GM12878 (cell line): ENCODE data around the gene ACAP2. TPM values are rescaled to one million over a fixed set of nuclear protein-coding genes. Genes with fewer than 3 reads are reported as not detected.

Experiments used
- ATAC-seq: fragments of 200-7000 bp; cut with Tn5 transposase; 3 replicates; pipeline ENCODE4 v1.9.1; 2020; ENCODE audit warnings: mild to moderate bottlenecking, moderate library complexity
- BruUV-seq: library from RNA; stranded (reverse); fragments of 400-500 nt; replicated peaks from 2 replicates; lab custom pipeline; 2021; lab: Mats Ljungman, UMichigan
- CTCF ChIA-PET: fragments of 300-600 bp; sonication (Branson Sonifier 250); formaldehyde crosslinking; extraction: SDS; loops from one replicate; lab custom pipeline; 2021; ENCODE audit warnings: inconsistent platforms; lab: Yijun Ruan, JAX
- POLR2A ChIA-PET: fragments of 350-600 bp; formaldehyde crosslinking; extraction: SDS; loops from one replicate; lab custom pipeline; 2021; ENCODE audit warnings: inconsistent platforms; lab: Charles Lee
- RAD21 ChIA-PET: fragments of 300-600 bp; sonication (Branson Sonifier 250); formaldehyde crosslinking; loops from one replicate; lab custom pipeline; 2023; ENCODE audit warnings: antibody characterized with exemption; ENCODE audit not compliant: unreplicated experiment; lab: Charles Lee
- SMC1A ChIA-PET: fragments of 300-600 bp; sonication (Branson Sonifier 250); formaldehyde crosslinking; loops from one replicate; lab custom pipeline; 2023; ENCODE audit not compliant: unreplicated experiment, uncharacterized antibody; lab: Charles Lee
- DNase-seq: peaks from one replicate; pipeline ENCODE4 v3.0.0-alpha.2; 2011; ENCODE audit warnings: low read depth, low spot score
- FAIRE-seq: peaks from 3 replicates; lab custom pipeline; 2011; peaks lifted over from hg19 to GRCh38; lab: Jason Lieb, UNC
- H2AFZ ChIP-seq: 2 replicates; pipeline ENCODE4 v1.6.0; 2011; ENCODE audit warnings: low read depth, low read length, control low read depth; ENCODE audit not compliant: control insufficient read depth
- H3K27ac ChIP-seq: 2 replicates; pipeline ENCODE4 v1.5.1; 2011; ENCODE audit warnings: control low read depth; ENCODE audit not compliant: control insufficient read depth, insufficient read depth
- H3K27me3 ChIP-seq, 2 experiments: replicated peaks in 1 of 2; 2 replicates each; pipeline versions ENCODE4 v1.6.0 to v1.6.1; 2011; ENCODE audit warnings: low read length in 1 of 2; ENCODE audit not compliant: control insufficient read depth in 2 of 2, insufficient read depth in 2 of 2
- H3K36me3 ChIP-seq, 2 experiments: 2 replicates each; pipeline ENCODE4 v1.5.1; 2011; ENCODE audit warnings: low read length in 1 of 2; ENCODE audit not compliant: control insufficient read depth in 2 of 2, insufficient read depth in 2 of 2
- H3K4me1 ChIP-seq: 2 replicates; pipeline ENCODE4 v1.6.1; 2011; ENCODE audit warnings: mild to moderate bottlenecking, low read length, moderate library complexity, mixed read lengths; ENCODE audit not compliant: control insufficient read depth, insufficient read depth
- H3K4me2 ChIP-seq: 2 replicates; pipeline ENCODE4 v1.6.0; 2011; ENCODE audit warnings: control low read depth; ENCODE audit not compliant: control insufficient read depth, insufficient read depth
- H3K4me3 ChIP-seq: fragments of 200-600 bp; sonication (generic); 2 replicates; pipeline ENCODE4 v1.5.1; 2016
- H3K79me2 ChIP-seq: 2 replicates; pipeline ENCODE4 v1.6.0; 2011; ENCODE audit warnings: low read length; ENCODE audit not compliant: control insufficient read depth, insufficient read depth
- H3K9ac ChIP-seq: 2 replicates; pipeline ENCODE4 v1.8.0; 2011; ENCODE audit warnings: low read length, control low read depth, mixed read lengths; ENCODE audit not compliant: control insufficient read depth, insufficient read depth
- H3K9me3 ChIP-seq: replicated peaks from 3 replicates; pipeline ENCODE4 v1.5.1; 2011; ENCODE audit warnings: mild to moderate bottlenecking, low read length; ENCODE audit not compliant: control insufficient read depth, insufficient read depth
- H4K20me1 ChIP-seq: 2 replicates; pipeline ENCODE4 v1.6.0; 2011; ENCODE audit not compliant: control insufficient read depth, insufficient read depth
- SPI1 ChIP-seq: IDR thresholded peaks from 2 replicates; pipeline ENCODE4 v1.6.1; 2011; ENCODE audit warnings: low read depth, mild to moderate bottlenecking, low read length, moderate library complexity, borderline replicate concordance; ENCODE audit not compliant: insufficient read depth
- STAT1 ChIP-seq: fragments of 450-650 bp; conservative IDR thresholded peaks from 2 replicates; pipeline ENCODE4 v1.6.1; 2014; ENCODE audit warnings: antibody characterized with exemption, mild to moderate bottlenecking
- SUPT20H ChIP-seq: IDR thresholded peaks from 2 replicates; pipeline ENCODE4 v1.6.1; 2011; ENCODE audit warnings: low read depth, mild to moderate bottlenecking, low read length, moderate library complexity, borderline replicate concordance; ENCODE audit not compliant: control insufficient read depth
- WGBS: methylation state at CpG from one replicate; pipeline ENCODE4 v1.1.6; 2016; ENCODE audit warnings: low lambda C conversion rate; ENCODE audit not compliant: insufficient replicate concordance, insufficient coverage; ENCODE audit errors: missing lambda C conversion rate; 5-methylcytosine and 5-hydroxymethylcytosine counted together
- in situ Hi-C: fragments of 300-500 bp; cut with MboI; formaldehyde crosslinking; loops from 9 replicates; pipeline ENCODE4 v1.14.3; 2018; ENCODE audit warnings: mixed read lengths
- intact Hi-C: fragments of 100-400 bp; cut with micrococcal nuclease; formaldehyde crosslinking; loops from one replicate; pipeline ENCODE4 v1.14.2; 2022; ENCODE audit not compliant: unreplicated experiment
- polyA plus RNA-seq, 11 experiments: library from polyadenylated mRNA; depleted of rRNA in 4 of 11; unstranded in 6 of 11; stranded (reverse) in 5 of 11; fragments of >200 nt; fragmentation: Nextera tagmentation in 4 of 11; fragmentation: Illumina TruSeq in 1 of 11; extraction: Ambion mirVana in 4 of 11; extraction: Trizol in 1 of 11; gene quantifications; 1 replicate in 1 of 11; 2 replicates in 10 of 11; pipeline versions ENCODE4 v1.2.1 to v1.2.3, GENCODE V29; 2011 to 2016; ENCODE audit warnings: inconsistent platforms in 2 of 11, missing spikeins in 2 of 11, low read depth in 1 of 11
- total RNA-seq, 4 experiments: library from RNA; depleted of rRNA in 3 of 4; stranded (reverse); fragments of >200 nt in 3 of 4; fragmentation: Illumina TruSeq in 1 of 4; extraction: Trizol in 1 of 4; gene quantifications; 2 replicates each; pipeline versions ENCODE4 v1.2.1 to v1.2.3, GENCODE V29; 2013 to 2021
- TF ChIP-seq, protein P1 (sequence below), 3 experiments: IDR thresholded peaks in 2 of 3; conservative IDR thresholded peaks in 1 of 3; 2 replicates each; pipeline ENCODE4 v1.5.1; 2011; ENCODE audit warnings: low read depth in 3 of 3, low read length in 3 of 3, mild to moderate bottlenecking in 3 of 3, control low read depth in 2 of 3, moderate library complexity in 2 of 3, inconsistent platforms in 1 of 3, mixed read lengths in 1 of 3; ENCODE audit not compliant: control insufficient read depth in 2 of 3, insufficient read depth in 1 of 3; ENCODE audit errors: extremely low read depth in 1 of 3

The ACAP2 gene
- total and polyA plus RNA-seq, 10 of the 15 experiments (the other 5 are each of a cell fraction or from before 2014, with no cell fraction given): 7.1 to 53.8 (median 35.7) TPM

DNA sequence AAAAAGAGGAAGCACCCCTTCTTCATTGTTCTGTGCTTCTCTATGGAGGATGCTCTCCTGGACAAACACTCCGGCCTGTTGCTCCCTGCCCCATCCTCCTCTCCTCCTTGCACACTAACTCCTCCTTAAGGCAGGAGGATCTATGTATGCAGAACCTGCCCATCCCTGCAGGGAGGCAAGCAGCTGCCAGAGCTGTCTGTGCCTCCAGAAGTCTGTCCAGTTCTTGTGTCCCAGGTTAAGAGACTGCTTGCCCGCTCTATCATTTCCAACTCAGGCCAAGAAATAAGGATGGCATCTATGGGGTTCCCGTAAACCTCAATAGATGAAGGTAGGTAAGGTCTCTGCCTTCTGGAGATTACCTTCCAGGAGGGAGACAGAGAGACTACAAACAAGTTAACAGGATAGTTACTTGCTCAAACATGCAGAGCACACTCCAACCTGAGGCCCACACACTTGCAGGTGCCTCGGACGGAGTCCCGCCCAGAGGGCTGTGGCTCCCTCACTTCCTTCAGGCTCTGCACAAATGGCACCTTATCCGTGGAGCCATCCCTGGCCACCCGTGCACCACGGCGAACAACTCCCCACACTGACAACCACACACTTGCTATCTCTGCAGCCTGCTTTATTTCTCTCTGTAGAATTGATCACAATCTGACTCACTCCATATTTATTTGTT lies 178.8 kb downstream of the ACAP2 start:
- peaks cover 10% of the 10 kb centered on the region for H3K79me2 ChIP-seq
- no peak overlapping the region for H3K27ac ChIP-seq
- in situ Hi-C loops: no loop called here
- no peaks in the 10 kb centered on the region for H3K36me3 ChIP-seq
- 95% methylated on average over 10 of the region's 10 CpGs for WGBS
- SMC1A ChIA-PET: interaction anchor here (0.7 to 1.9 kb wide), 2 partner anchors 581 to 592 kb away, joined by 3 to 10 read pairs; partner anchors contain the start of gene LSG1
- H3K9ac ChIP-seq: no peak overlapping the region
- H4K20me1 ChIP-seq: no peaks in the 10 kb centered on the region
- intact Hi-C loops: loop anchor here (10.0 kb wide), 1 partner anchor 929 kb away; no protein-coding TSS in a partner anchor
- ATAC-seq: no peak
- BruUV-seq: no TSS peak
- TF ChIP-seq, protein P1, sequence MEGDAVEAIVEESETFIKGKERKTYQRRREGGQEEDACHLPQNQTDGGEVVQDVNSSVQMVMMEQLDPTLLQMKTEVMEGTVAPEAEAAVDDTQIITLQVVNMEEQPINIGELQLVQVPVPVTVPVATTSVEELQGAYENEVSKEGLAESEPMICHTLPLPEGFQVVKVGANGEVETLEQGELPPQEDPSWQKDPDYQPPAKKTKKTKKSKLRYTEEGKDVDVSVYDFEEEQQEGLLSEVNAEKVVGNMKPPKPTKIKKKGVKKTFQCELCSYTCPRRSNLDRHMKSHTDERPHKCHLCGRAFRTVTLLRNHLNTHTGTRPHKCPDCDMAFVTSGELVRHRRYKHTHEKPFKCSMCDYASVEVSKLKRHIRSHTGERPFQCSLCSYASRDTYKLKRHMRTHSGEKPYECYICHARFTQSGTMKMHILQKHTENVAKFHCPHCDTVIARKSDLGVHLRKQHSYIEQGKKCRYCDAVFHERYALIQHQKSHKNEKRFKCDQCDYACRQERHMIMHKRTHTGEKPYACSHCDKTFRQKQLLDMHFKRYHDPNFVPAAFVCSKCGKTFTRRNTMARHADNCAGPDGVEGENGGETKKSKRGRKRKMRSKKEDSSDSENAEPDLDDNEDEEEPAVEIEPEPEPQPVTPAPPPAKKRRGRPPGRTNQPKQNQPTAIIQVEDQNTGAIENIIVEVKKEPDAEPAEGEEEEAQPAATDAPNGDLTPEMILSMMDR (IDR thresholded peaks at IDR 0.05 in 2 of 3, conservative IDR thresholded peaks at IDR 0.05 in 1 of 3; ENCODE audit: control insufficient read depth in 2 of 3, extremely low read depth in 1 of 3, insufficient read depth in 1 of 3, low read depth in 3 of 3, low read length in 3 of 3): no peak
- TF ChIP-seq SPI1 (peak; percentile 27; the same call in 1 of the 2 replicates), SUPT20H (no peak), STAT1 (no peak)
- RAD21 ChIA-PET: interaction anchor here (5.2 kb wide), 1 partner anchor 581 kb away, joined by 41 read pairs; no protein-coding TSS in a partner anchor
- no peak overlapping the region for H3K4me3 ChIP-seq
- CTCF ChIA-PET: interaction anchor here (0.7 to 3.9 kb wide), 4 partner anchors 6 to 595 kb away, joined by 3 to 47 read pairs (median 24); partner anchors contain the start of gene XXYLT1
- FAIRE-seq: no peak
- no peaks in the 10 kb centered on the region for H3K9me3 ChIP-seq
- H2AFZ ChIP-seq: no peak overlapping the region
- no peak for DNase-seq
- no peak overlapping the region for H3K4me2 ChIP-seq
- peaks cover 14% of the 10 kb centered on the region for H3K4me1 ChIP-seq
- POLR2A ChIA-PET: no interaction called here
- no peaks in the 10 kb centered on the region for H3K27me3 ChIP-seq
